NT2/D1 (cell line): ENCODE data around the gene TLK2.
"Not testable (repeated sequence)": the region's sequence is repeated elsewhere in the genome, so short reads cannot be mapped to it uniquely, and the experiment has no call there.

Experiments
- DNase-seq: peaks from one replicate; pipeline ENCODE4 v3.0.0-alpha.2; 2011; ENCODE audit warnings: low read depth, low spot score
- H3K27me3 ChIP-seq: 2 replicates; pipeline ENCODE4 v1.6.0; 2011; ENCODE audit warnings: mild to moderate bottlenecking; ENCODE audit not compliant: insufficient read length, insufficient read depth
- H3K36me3 ChIP-seq: 2 replicates; pipeline ENCODE4 v1.6.1; 2011; ENCODE audit warnings: mild to moderate bottlenecking, low read length, mixed read lengths; ENCODE audit not compliant: insufficient read depth, insufficient read length
- H3K4me1 ChIP-seq: 2 replicates; pipeline ENCODE4 v1.5.1; 2011; ENCODE audit not compliant: insufficient read depth, insufficient read length
- H3K4me3 ChIP-seq: 2 replicates; pipeline ENCODE4 v1.5.1; 2011; ENCODE audit warnings: low read depth; ENCODE audit not compliant: insufficient read length
- H3K9ac ChIP-seq: 2 replicates; pipeline ENCODE4 v1.6.0; 2011; ENCODE audit warnings: low read depth; ENCODE audit not compliant: insufficient read length
- H3K9me3 ChIP-seq: 2 replicates; pipeline ENCODE4 v1.5.1; 2011; ENCODE audit warnings: mild to moderate bottlenecking, low read length; ENCODE audit not compliant: insufficient read depth
- SUZ12 ChIP-seq: IDR thresholded peaks from 2 replicates; pipeline ENCODE4 v1.6.1; 2011; ENCODE audit not compliant: insufficient read length, insufficient read depth; ENCODE audit errors: extremely low read depth
- YY1 ChIP-seq: IDR thresholded peaks from 2 replicates; pipeline ENCODE4 v1.6.1; 2011; ENCODE audit not compliant: insufficient read length, insufficient read depth
- ZNF274 ChIP-seq: IDR thresholded peaks from 2 replicates; pipeline ENCODE4 v1.6.1; 2011; ENCODE audit warnings: mild to moderate bottlenecking, low read depth, low read length

Gene TLK2

GRCh38 chr17:62560971-62561370, 82.3 kb downstream of the TLK2 start:
- H3K27me3 ChIP-seq, H3K4me3 ChIP-seq, H3K9ac ChIP-seq, H3K4me1 ChIP-seq, H3K9me3 ChIP-seq, DNase-seq: not testable (repeated sequence)
- H3K36me3 ChIP-seq = peaks cover 42% of the 10 kb centered on the region

GRCh38 chr17:62562656-62563055, 84.0 kb downstream of the TLK2 start:
- no peak overlapping the region for H3K4me3 ChIP-seq
- H3K36me3 ChIP-seq = peaks cover 59% of the 10 kb centered on the region
- H3K27me3 ChIP-seq = no peaks in the 10 kb centered on the region
- no peak for DNase-seq
- H3K4me1 ChIP-seq = no peaks in the 10 kb centered on the region
- TF ChIP-seq ZNF274 (no peak), SUZ12 (no peak), YY1 (no peak)
- no peak overlapping the region for H3K9ac ChIP-seq
- no peaks in the 10 kb centered on the region for H3K9me3 ChIP-seq

GRCh38 chr17:62565817-62566216, 87.2 kb downstream of the TLK2 start:
- Histone ChIP-seq H3K4me3 (no peak overlapping the region), H3K4me1 (no peaks in the 10 kb centered on the region), H3K36me3 (peaks cover 65% of the 10 kb centered on the region), H3K9ac (no peak overlapping the region), H3K27me3 (no peaks in the 10 kb centered on the region), H3K9me3 (no peaks in the 10 kb centered on the region)
- no peak for DNase-seq
- TF ChIP-seq SUZ12 = no peak
- no peak for TF ChIP-seq YY1
- TF ChIP-seq ZNF274 = no peak

GRCh38 chr17:62566996-62567578, 88.5 kb downstream of the TLK2 start:
- Histone ChIP-seq H3K4me3 (no peak overlapping the region), H3K27me3 (no peaks in the 10 kb centered on the region), H3K9me3 (no peaks in the 10 kb centered on the region), H3K36me3 (peaks cover 59% of the 10 kb centered on the region), H3K4me1 (no peaks in the 10 kb centered on the region), H3K9ac (no peak overlapping the region)
- no peak for TF ChIP-seq SUZ12
- no peak for DNase-seq

- TF ChIP-seq YY1 = no peak
- TF ChIP-seq ZNF274 = no peak
- TF ChIP-seq SUZ12 = no peak
- no peak for DNase-seq
- no peaks in the 10 kb centered on the region for H3K27me3 ChIP-seq
- H3K4me3 ChIP-seq = no peak overlapping the region
- no peaks in the 10 kb centered on the region for H3K9me3 ChIP-seq
- H3K9ac ChIP-seq = no peak overlapping the region
- no peaks in the 10 kb centered on the region for H3K4me1 ChIP-seq
- H3K36me3 ChIP-seq = peaks cover 57% of the 10 kb centered on the region
Observed at GRCh38 chr17:62572488-62572887, 93.9 kb downstream of the TLK2 start.

DNA sequence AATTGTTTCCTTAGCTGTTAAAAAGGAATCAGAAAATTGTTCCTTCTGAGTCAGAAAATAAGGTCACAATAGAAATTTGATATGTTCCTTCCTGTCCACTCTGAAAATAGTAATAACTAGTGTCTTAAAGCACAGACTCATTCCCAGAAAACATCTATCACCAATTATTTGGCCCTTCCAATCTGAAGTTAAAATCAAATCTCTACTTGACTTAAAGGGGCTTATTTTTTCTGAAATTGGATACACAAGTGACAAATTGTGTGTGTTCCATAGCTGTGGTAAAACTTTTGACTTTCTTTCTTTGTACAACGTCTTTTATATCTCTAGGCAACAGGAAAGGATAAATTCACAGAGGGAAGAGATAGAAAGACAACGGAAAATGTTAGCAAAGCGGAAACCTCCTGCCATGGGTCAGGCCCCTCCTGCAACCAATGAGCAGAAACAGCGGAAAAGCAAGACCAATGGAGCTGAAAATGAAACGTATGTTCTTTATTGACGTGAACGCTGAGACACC, 94.3 kb downstream of the TLK2 start:
- Histone ChIP-seq H3K9ac (no peak overlapping the region), H3K4me3 (no peak overlapping the region), H3K4me1 (no peaks in the 10 kb centered on the region), H3K36me3 (peaks cover 53% of the 10 kb centered on the region), H3K27me3 (no peaks in the 10 kb centered on the region), H3K9me3 (no peaks in the 10 kb centered on the region)
- TF ChIP-seq ZNF274 = no peak
- no peak for TF ChIP-seq SUZ12
- no peak for TF ChIP-seq YY1
- no peak for DNase-seq

DNA sequence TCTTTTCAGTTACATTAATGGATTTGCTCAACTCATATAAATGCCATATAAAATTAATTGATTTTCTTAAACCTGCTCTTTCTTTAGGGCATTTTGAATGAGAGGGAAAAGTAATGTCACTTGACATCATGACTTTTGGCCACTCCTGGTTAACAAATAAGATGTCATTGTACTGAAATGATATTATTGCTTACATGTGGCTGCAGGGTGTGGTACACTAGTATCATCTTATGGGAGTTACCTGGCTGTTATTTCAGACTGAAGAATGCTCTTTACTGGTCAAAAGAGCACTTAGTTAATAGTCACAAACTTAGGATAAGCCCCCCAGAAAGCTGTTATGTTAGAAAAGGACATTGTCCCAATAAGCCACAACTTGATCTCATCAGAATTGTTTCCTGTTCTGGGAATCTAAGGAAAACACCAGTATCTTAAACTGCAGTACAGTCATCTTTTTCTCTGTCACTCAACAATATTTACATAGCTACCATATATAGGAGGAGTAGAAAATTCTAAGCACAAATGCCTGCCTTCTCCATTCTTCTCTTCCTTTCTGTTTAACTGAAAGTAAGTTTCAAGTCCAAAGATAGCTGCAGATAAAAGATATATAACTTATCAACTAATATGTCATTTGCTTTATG, 95.0 kb downstream of the TLK2 start:
- Histone ChIP-seq H3K4me1 (no peaks in the 10 kb centered on the region), H3K9me3 (no peaks in the 10 kb centered on the region), H3K27me3 (no peaks in the 10 kb centered on the region), H3K36me3 (peaks cover 57% of the 10 kb centered on the region), H3K9ac (no peak overlapping the region), H3K4me3 (no peak overlapping the region)
- TF ChIP-seq ZNF274 (no peak), YY1 (no peak), SUZ12 (no peak)
- DNase-seq = no peak

GRCh38 chr17:62576382-62576781, 97.8 kb downstream of the TLK2 start:
- Histone ChIP-seq H3K36me3 (peaks cover 69% of the 10 kb centered on the region), H3K9me3 (no peaks in the 10 kb centered on the region), H3K27me3 (no peaks in the 10 kb centered on the region)

More at GRCh38 chr17:62576382-62576781, 97.8 kb downstream of the TLK2 start:
- Histone ChIP-seq H3K9ac (no peak overlapping the region), H3K4me1 (no peaks in the 10 kb centered on the region), H3K4me3 (no peak overlapping the region)
- no peak for DNase-seq
- TF ChIP-seq YY1 (no peak), SUZ12 (no peak), ZNF274 (no peak)
